ENCODE measurements around the gene STK38. TPM values are rescaled to one million over a fixed set of nuclear protein-coding genes. Genes with fewer than 3 reads are reported as not detected.

STK38 gene
- total RNA-seq, 2 experiments from 2014 or later, result 22.9 to 23.4 TPM

DNA sequence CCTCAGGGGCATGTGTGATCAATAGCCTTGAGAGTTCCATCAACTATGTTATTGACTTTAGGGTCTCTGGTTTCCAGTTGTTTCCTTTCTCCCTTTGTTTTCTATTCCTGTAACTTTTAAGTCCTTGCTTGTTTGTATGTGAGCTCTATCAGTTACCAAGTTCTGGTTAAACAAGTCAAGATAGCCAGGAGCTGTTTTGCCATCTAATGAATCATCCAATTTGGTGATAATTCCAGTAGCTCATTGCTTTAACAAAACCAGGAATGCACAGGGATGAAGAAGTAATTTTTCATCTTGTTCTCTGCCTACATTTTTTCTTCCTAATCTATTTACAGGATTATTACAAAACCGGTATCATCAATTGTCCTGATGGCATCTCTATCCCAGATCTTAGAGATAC is 68.0 kb downstream of the STK38 start:
- H3K27me3 Mint-ChIP-seq, result no peaks in the 10 kb centered on the region
- ChIA-PET POLR2A (interaction anchor here (0.6 to 1.3 kb wide), 3 partner anchors 9 to 319 kb away, joined by 3 to 4 read pairs (median 3); no protein-coding TSS in a partner anchor), CTCF (interaction anchor here (2.1 kb wide), 1 partner anchor 9 kb away, joined by 5 read pairs; no protein-coding TSS in a partner anchor)
- H3K4me1 Mint-ChIP-seq (ENCODE audit: low read depth), result peaks cover 13% of the 10 kb centered on the region
- ATAC-seq (no peak), DNase-seq (no peak)
- peaks cover 45% of the 10 kb centered on the region for H3K36me3 Mint-ChIP-seq (ENCODE audit: low read depth)
- peak overlapping the region; percentile 53 for H3K27ac Mint-ChIP-seq
- intact Hi-C loops (cut with micrococcal nuclease), result no loop called here
- no peaks in the 10 kb centered on the region for H3K9me3 Mint-ChIP-seq
- no peak for TF ChIP-seq CTCF (IDR thresholded peaks at IDR 0.05)
- H3K4me3 Mint-ChIP-seq, result no peak overlapping the region

DNA sequence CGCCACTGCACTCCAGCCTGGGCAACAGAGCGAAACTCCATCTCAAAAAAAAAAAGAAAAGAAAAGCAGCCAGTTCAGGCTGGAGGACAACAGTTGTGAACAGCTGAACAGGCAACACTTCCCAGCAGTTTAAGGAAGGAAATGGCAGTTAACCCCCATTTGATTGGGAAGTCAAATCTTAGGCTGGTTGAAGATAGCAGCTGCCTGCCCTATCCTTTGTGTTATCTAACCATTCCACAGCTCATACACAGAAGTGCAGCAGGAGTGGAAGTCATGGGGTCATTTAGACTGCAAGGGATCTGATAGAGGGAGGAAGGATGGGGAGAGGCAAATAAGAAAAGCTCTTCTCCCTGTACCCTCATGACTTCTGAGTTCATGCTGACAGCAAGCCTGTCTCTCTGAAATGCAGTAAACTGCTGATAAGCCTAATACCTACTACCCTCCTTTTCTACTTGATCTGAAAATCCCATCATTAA is 69.2 kb downstream of the STK38 start:
- no peaks in the 10 kb centered on the region for H3K27me3 Mint-ChIP-seq
- H3K4me1 Mint-ChIP-seq (ENCODE audit: low read depth), result peaks cover 13% of the 10 kb centered on the region
- ATAC-seq (no peak), DNase-seq (no peak)
- intact Hi-C loops (cut with micrococcal nuclease), result no loop called here
- H3K36me3 Mint-ChIP-seq (ENCODE audit: low read depth), result peaks cover 42% of the 10 kb centered on the region
- H3K9me3 Mint-ChIP-seq, result no peaks in the 10 kb centered on the region
- H3K4me3 Mint-ChIP-seq, result no peak overlapping the region
- H3K27ac Mint-ChIP-seq, result peak overlapping the region; percentile 25
- POLR2A ChIA-PET, result interaction anchor here (0.6 to 1.3 kb wide), 3 partner anchors 10 to 42 kb away, joined by 3 to 4 read pairs (median 3); no protein-coding TSS in a partner anchor
- CTCF ChIA-PET, result interaction anchor here (2.1 kb wide), 1 partner anchor 10 kb away, joined by 5 read pairs; no protein-coding TSS in a partner anchor
- TF ChIP-seq CTCF (IDR thresholded peaks at IDR 0.05), result no peak

DNA sequence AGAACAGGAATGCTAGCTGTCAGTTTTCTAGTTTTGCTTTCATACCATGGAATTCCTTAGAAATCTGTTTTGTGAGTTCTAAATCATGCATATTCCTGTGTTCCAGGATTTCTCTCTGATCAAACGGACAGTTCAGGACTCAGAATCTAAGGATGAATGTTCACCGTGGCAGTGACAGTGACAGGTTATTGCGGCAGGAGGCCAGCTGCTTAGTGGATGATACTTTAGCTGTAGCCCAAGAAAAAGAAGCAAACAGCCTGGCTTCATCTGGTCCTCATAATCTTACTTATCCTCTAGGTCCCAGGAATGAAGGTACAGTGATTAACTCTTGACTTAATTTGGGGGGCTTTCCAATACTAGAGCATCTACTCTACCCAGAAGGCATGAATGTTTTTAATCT is 77.3 kb downstream of the STK38 start:
- H3K27ac Mint-ChIP-seq, result no peak overlapping the region
- POLR2A ChIA-PET, result interaction anchor here (1.1 kb wide), 1 partner anchor 10 kb away, joined by 3 read pairs; no protein-coding TSS in a partner anchor

DNA sequence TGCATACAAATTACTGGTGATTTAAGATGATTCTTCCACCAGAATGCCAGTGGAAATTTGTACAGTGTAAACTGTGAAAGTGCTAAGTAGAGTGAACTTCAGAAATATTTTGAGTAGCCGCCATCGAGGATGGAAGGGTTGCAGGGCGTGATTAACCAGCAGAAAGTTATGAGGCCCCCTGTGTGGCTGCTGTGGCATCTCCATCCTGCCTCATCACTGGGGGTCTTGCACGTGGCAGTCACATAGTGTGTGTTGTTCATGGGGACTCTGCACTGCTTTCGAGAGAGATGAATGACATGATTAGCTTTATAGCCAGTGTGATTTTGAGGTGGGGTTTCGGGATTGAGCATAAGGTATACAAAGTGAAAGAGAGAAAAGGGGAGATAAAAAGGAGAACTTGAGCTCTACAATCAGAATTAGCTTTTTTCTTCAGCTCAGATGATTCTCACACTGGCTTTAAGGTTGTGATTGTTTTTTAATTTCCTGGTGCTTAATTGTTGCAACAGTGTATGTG is 78.1 kb downstream of the STK38 start:
- ChIA-PET POLR2A (interaction anchor here (0.8 to 1.1 kb wide), 2 partner anchors 10 to 26 kb away, joined by 3 read pairs; no protein-coding TSS in a partner anchor), CTCF (interaction anchor here (1.4 to 1.8 kb wide), 2 partner anchors 10 to 46 kb away, joined by 3 to 4 read pairs; no protein-coding TSS in a partner anchor)
- intact Hi-C loops (cut with micrococcal nuclease), result no loop called here
- Mint-ChIP-seq H3K27me3 (no peaks in the 10 kb centered on the region), H3K9me3 (no peaks in the 10 kb centered on the region), H3K4me1 (ENCODE audit: low read depth) (peaks cover 11% of the 10 kb centered on the region), H3K4me3 (no peak overlapping the region), H3K27ac (peak overlapping the region; percentile 14), H3K36me3 (ENCODE audit: low read depth) (peaks cover 18% of the 10 kb centered on the region)
- ATAC-seq, result no peak
- no peak for DNase-seq
- TF ChIP-seq CTCF (IDR thresholded peaks at IDR 0.05), result no peak

More for the DNA sequence above, 77.3 kb downstream of the STK38 start:
- DNase-seq, result no peak
- Mint-ChIP-seq H3K36me3 (ENCODE audit: low read depth) (peaks cover 22% of the 10 kb centered on the region), H3K4me3 (no peak overlapping the region), H3K4me1 (ENCODE audit: low read depth) (peaks cover 6% of the 10 kb centered on the region), H3K27me3 (no peaks in the 10 kb centered on the region), H3K9me3 (no peaks in the 10 kb centered on the region)
- CTCF ChIA-PET, result interaction anchor here (1.4 to 1.8 kb wide), 2 partner anchors 10 to 47 kb away, joined by 3 to 4 read pairs; no protein-coding TSS in a partner anchor
- no peak for ATAC-seq
- intact Hi-C loops (cut with micrococcal nuclease), result no loop called here
- TF ChIP-seq CTCF (IDR thresholded peaks at IDR 0.05), result no peak

DNA sequence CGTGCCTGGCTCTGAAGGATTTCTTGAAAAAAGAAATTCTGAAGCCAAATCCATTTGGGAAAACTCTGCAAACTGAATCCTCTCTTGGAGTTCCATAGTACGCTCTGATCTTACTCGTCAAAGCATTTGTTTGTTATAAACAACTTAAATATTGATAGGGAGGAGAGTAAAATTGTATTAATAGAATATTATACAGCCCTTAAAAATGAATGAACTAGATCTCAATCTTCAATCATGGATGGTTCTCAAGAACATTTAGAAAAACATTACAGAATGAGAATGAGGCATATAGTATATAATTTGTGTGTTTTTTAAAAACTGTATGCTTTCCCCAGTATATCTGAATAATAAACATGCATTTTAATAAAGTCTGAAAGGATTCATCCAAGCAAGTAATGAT is 79.7 kb downstream of the STK38 start:
- Mint-ChIP-seq H3K27me3 (no peaks in the 10 kb centered on the region), H3K4me3 (no peak overlapping the region), H3K4me1 (ENCODE audit: low read depth) (peaks cover 18% of the 10 kb centered on the region), H3K9me3 (no peaks in the 10 kb centered on the region), H3K27ac (no peak overlapping the region), H3K36me3 (ENCODE audit: low read depth) (peaks cover 24% of the 10 kb centered on the region)
- intact Hi-C loops (cut with micrococcal nuclease), result no loop called here
- ATAC-seq (no peak), DNase-seq (no peak)
- TF ChIP-seq CTCF (IDR thresholded peaks at IDR 0.05), result no peak
- CTCF ChIA-PET, result no interaction called here
- POLR2A ChIA-PET, result no interaction called here
